ENCODE results near the gene F10.

The F10 gene

DNA sequence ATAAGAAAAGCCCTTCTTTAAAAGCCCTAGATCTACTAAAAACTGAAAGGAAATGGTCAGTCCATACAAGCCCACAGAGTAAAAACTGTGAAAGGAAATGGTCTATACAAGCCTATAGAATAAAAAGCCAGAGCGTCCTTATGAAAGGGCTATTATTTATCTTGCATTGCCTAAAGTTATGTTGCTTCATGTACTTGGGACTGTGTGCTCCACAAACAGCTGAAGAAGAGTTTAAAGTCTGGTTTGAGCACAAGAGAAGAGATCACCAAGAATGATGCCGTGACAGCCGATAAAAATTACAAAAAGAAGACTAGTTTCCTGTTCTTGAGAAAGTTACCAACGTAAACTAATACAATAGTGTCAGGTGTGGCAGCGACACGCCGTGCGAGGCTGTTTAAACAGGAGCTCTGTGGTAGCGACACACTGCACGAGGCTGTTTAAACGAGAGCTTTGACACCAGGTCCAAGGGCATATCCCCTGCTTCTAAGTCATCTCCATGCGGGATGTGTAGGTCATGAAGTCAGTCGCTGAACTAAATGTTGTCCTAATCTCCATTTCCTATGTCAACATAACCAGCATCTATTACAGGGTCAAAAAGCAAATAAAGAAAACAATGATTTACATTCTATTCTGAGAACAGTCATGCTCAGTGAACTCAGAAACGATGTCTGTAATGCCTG, 61.0 kb downstream of the F10 start:
- H3K36me3 ChIP-seq (ENCODE audit: low read depth): peaks cover 93% of the 10 kb centered on the region
- H3K4me1 ChIP-seq (ENCODE audit: insufficient read depth, poor library complexity, severe bottlenecking): peaks cover 16% of the 10 kb centered on the region
- H3K4me3 ChIP-seq (ENCODE audit: severe bottlenecking): no peak overlapping the region
- H3K27ac ChIP-seq (ENCODE audit: poor library complexity, severe bottlenecking): no peak overlapping the region
- no peak for ATAC-seq (ENCODE audit: low read depth)
- H3K27me3 ChIP-seq (ENCODE audit: insufficient read depth, poor library complexity, severe bottlenecking): no peaks in the 10 kb centered on the region
- no peaks in the 10 kb centered on the region for H3K9me3 ChIP-seq (ENCODE audit: severe bottlenecking)
- no peak for DNase-seq (ENCODE audit: low spot score)
- TF ChIP-seq, protein P1, sequence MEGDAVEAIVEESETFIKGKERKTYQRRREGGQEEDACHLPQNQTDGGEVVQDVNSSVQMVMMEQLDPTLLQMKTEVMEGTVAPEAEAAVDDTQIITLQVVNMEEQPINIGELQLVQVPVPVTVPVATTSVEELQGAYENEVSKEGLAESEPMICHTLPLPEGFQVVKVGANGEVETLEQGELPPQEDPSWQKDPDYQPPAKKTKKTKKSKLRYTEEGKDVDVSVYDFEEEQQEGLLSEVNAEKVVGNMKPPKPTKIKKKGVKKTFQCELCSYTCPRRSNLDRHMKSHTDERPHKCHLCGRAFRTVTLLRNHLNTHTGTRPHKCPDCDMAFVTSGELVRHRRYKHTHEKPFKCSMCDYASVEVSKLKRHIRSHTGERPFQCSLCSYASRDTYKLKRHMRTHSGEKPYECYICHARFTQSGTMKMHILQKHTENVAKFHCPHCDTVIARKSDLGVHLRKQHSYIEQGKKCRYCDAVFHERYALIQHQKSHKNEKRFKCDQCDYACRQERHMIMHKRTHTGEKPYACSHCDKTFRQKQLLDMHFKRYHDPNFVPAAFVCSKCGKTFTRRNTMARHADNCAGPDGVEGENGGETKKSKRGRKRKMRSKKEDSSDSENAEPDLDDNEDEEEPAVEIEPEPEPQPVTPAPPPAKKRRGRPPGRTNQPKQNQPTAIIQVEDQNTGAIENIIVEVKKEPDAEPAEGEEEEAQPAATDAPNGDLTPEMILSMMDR (IDR thresholded peaks at IDR 0.05; ENCODE audit: poor library complexity, severe bottlenecking): no peak

DNA sequence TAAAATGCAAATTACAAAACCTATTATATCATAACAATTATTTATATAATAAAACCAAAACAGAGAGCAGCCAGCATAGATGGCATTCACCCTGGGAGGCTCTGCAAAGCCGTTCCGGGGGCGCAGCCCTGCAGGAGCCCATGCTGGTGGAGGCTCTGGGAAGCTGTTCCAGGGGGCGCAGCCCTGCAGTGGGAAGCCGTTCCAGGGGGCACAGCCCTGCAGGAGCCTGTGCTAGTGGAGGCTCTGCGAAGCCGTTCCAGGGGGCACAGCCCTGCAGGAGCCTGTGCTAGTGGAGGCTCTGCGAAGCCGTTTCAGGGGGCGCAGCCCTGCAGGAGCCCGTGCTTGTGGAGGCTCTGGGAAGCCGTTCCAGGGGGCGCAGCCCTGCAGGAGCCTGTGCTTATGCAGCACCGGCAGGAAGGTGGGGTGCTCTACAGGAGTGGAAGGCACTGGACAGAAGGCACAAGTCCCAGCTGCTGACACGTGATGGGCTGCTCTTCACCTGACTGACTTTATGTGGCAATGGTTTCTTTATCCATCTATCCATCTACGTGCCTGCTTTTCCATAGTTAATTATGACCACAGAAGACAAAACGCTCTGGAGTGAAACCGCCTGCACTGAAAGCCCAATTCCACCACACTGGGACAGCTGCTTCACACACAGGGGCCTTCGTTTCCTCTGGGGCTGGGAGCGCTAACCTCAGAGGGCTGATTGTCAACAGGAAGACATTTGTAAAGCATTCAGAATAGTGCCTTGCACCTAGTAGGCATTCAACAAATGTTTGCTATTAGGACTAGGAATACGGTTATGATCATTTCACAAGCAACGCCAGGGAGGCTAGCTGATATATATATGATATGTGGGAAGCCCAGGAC, 62.2 kb downstream of the F10 start:
- Histone ChIP-seq H3K9me3 (ENCODE audit: severe bottlenecking) (no peaks in the 10 kb centered on the region), H3K4me1 (ENCODE audit: insufficient read depth, poor library complexity, severe bottlenecking) (peaks cover 16% of the 10 kb centered on the region), H3K27ac (ENCODE audit: poor library complexity, severe bottlenecking) (no peak overlapping the region), H3K36me3 (ENCODE audit: low read depth) (peaks cover 93% of the 10 kb centered on the region), H3K4me3 (ENCODE audit: severe bottlenecking) (no peak overlapping the region), H3K27me3 (ENCODE audit: insufficient read depth, poor library complexity, severe bottlenecking) (no peaks in the 10 kb centered on the region)
- TF ChIP-seq, protein P1 (IDR thresholded peaks at IDR 0.05; ENCODE audit: poor library complexity, severe bottlenecking): no peak
- no peak for ATAC-seq (ENCODE audit: low read depth)
- DNase-seq (ENCODE audit: low spot score): no peak

DNA sequence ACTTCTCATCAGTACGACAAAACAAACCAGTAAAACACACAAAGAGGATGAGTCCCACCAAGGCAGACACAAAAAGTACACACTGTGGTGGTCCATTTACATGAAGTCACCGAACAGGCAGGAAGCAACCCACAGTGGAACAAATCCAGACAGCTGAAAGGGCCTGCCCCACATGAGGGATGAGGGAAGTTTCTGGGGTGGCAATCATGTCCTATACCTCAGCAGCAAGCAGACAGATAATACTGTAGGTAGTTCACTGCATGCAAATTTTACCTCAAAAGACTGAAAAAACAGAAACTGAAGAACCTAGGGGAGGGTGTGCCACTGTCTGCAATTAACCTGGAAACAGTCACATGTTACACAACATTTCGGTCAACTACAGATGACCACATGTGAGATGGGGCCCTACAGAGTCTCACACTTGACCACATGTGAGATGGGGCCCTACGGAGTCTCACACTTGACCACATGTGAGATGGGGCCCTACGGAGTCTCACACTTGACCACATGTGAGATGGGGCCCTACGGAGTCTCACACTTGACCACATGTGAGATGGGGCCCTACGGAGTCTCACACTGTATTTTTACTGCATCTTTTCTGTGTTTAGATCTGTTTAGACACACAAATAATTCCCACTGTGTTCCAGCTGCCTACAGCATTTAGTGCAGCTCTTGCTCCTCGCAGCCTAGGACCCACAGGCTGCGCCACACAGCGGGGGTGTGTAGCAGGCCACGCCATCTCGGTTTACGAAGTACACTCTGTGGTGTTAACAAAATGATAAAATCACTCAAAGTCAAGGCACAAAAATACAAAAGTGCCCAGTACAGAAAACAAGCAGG, 63.7 kb downstream of the F10 start:
- no peak overlapping the region for H3K4me3 ChIP-seq (ENCODE audit: severe bottlenecking)
- no peaks in the 10 kb centered on the region for H3K27me3 ChIP-seq (ENCODE audit: insufficient read depth, poor library complexity, severe bottlenecking)
- peak overlapping the region; percentile 78 for H3K27ac ChIP-seq (ENCODE audit: poor library complexity, severe bottlenecking)
- TF ChIP-seq, protein P1 (IDR thresholded peaks at IDR 0.05; ENCODE audit: poor library complexity, severe bottlenecking): no peak
- no peak for ATAC-seq (ENCODE audit: low read depth)
- H3K4me1 ChIP-seq (ENCODE audit: insufficient read depth, poor library complexity, severe bottlenecking): peaks cover 16% of the 10 kb centered on the region
- H3K36me3 ChIP-seq (ENCODE audit: low read depth): peaks cover 89% of the 10 kb centered on the region
- no peak for DNase-seq (ENCODE audit: low spot score)
- no peaks in the 10 kb centered on the region for H3K9me3 ChIP-seq (ENCODE audit: severe bottlenecking)

GRCh38 chr13:113187263-113187669, 64.7 kb downstream of the F10 start:
- no peaks in the 10 kb centered on the region for H3K9me3 ChIP-seq (ENCODE audit: severe bottlenecking)
- peak overlapping the region; percentile 78 for H3K27ac ChIP-seq (ENCODE audit: poor library complexity, severe bottlenecking)
- peaks cover 89% of the 10 kb centered on the region for H3K36me3 ChIP-seq (ENCODE audit: low read depth)
- H3K4me1 ChIP-seq (ENCODE audit: insufficient read depth, poor library complexity, severe bottlenecking): peaks cover 16% of the 10 kb centered on the region
- H3K4me3 ChIP-seq (ENCODE audit: severe bottlenecking): no peak overlapping the region
- TF ChIP-seq, protein P1 (IDR thresholded peaks at IDR 0.05; ENCODE audit: poor library complexity, severe bottlenecking): peak; percentile 8
- H3K27me3 ChIP-seq (ENCODE audit: insufficient read depth, poor library complexity, severe bottlenecking): no peaks in the 10 kb centered on the region
- ATAC-seq (ENCODE audit: low read depth) (peak; percentile 100), DNase-seq (ENCODE audit: low spot score) (peak; percentile 98)
